Daoy (cell line): ENCODE results near the gene MRPS18B. TPM values are rescaled to one million over a fixed set of nuclear protein-coding genes. Genes with fewer than 3 reads are reported as not detected.

Experiments used
- DNase-seq: peaks from one replicate; pipeline ENCODE4 v3.0.0-alpha.2; 2015; ENCODE audit warnings: low read depth
- total RNA-seq: library from RNA; depleted of rRNA; stranded (reverse); fragments of >200 nt; shearing (Covaris generic); gene quantifications from 2 replicates; pipeline ENCODE4 v1.2.3, GENCODE V29; 2014; rRNA removed

MRPS18B gene
- total RNA-seq: 93.5 and 102 TPM in 2 replicates

- DNase-seq: peak; percentile 99
Measured at GRCh38 chr6:30617565-30618269, at the start of gene MRPS18B. MRPS18B (plus strand) TSS chr6:30617840; CDS start chr6:30617866, 26 bp downstream.

- DNase-seq: no peak
Measured at GRCh38 chr6:30568245-30568644, 49.4 kb upstream of the MRPS18B start.

- DNase-seq: no peak
Measured at GRCh38 chr6:30570263-30570662, 47.4 kb upstream of the MRPS18B start.

DNA sequence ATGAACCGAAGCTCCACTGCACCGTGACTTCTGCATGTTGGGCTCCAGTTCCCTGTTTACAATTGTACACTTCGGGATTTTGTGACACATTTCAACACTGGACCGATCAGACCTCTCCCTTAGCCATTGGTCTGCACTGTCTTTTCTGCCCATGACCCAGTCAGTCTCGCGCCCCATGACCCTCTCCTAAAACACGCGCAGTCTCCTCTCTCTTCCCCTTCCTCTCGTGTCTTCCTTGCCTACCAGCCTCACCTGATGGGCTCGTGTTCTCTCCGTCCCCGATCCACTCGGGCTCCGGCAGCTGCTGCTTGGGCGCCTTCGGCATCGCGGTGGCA lies 46.9 kb upstream of the MRPS18B start:
- DNase-seq: no peak

DNA sequence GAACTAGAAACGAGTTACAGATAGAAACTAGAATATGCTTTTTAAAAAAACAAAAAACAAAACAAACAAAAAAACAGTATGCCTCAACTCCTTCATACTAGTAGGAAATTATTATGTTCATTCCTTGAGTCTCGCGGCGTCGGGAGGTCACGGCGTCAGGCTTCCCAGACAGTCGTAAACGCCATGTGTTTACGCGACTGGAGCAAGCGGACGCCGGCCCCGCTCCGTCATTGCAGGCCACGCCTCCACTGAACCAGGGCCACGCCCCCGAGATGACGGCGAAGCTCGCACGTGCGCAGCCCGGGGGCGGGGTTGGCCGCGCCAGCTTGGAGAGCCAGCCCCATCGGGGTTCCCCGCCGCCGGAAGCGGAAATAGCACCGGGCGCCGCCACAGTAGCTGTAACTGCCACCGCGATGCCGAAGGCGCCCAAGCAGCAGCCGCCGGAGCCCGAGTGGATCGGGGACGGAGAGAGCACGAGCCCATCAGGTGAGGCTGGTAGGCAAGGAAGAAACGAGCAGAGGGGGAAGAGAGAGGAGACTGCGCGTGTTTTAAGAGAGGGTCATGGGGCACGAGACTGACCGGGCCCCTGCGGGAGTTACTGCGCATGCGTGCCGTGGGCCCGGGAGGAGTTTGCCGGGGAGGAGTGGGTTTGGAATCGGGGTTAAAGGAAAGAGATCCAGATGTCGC lies 46.4 kb upstream of the MRPS18B start, which contains the start of gene ABCF1:
Gene ABCF1 (plus strand): TSS at position 368 of the 687 bp plus-strand sequence. CDS start 46 bp downstream, at position 414.
- peak; percentile 99 for DNase-seq

- no peak for DNase-seq
Measured at GRCh38 chr6:30571762-30572082, 45.9 kb upstream of the MRPS18B start.

DNA sequence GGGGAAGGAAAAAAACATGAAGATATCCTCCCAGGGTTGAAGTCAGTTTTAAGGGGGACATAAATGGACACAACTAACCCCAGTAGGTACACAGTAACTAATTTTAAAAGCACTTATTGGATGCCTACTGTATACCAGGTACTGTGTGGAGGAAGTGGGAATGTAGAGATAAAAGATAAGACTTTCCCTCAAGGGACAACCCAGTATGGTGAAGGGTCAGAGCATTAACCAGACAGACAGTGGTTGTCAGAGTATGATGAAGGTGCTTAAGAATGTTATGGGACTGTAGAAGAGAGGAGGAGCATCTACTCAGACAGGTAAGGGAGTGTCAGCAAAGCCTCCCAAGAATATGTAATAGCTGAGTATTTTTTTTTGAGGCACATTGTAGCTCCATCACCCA lies 45.5 kb upstream of the MRPS18B start:
- DNase-seq: no peak

DNA sequence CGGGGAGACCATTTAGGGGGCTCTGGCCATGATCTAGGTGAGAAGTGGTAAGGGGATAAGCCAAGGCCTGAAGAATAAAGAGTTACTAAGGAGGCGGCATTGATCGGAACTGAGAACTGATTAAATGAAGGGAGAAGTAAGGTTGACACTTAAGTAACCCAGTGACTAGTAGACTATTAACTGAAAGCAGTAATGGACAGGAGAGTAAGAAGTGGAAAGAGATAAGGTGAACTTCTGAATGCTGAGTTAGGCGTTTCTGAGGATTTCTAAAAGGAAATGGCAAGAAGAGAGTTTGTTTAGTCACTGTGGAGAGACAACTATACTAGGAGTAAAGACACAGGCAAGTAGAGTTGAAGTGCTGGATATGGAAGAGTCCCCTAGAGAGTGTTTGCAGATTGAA lies 44.5 kb upstream of the MRPS18B start:
- DNase-seq: no peak

DNA sequence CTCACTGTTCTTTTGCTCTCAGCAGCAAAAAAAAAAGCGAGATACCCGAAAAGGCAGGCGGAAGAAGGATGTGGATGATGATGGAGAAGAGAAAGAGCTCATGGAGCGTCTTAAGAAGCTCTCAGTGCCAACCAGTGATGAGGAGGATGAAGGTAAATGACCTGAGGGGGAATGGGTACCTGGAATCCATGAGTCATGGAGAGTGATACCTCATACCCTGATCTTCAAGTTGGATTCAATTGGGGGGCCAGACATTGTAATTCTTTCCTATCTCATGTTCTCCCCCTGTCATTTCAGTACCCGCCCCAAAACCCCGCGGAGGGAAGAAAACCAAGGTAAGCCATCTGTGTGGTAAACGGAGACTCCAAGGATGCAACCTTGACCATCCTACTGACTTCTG lies 39.6 kb upstream of the MRPS18B start:
- DNase-seq: no peak

GRCh38 chr6:30583921-30584320 lies 33.7 kb upstream of the MRPS18B start:
- DNase-seq: no peak

GRCh38 chr6:30589754-30590358 lies 27.8 kb upstream of the MRPS18B start:
- DNase-seq: no peak

DNA sequence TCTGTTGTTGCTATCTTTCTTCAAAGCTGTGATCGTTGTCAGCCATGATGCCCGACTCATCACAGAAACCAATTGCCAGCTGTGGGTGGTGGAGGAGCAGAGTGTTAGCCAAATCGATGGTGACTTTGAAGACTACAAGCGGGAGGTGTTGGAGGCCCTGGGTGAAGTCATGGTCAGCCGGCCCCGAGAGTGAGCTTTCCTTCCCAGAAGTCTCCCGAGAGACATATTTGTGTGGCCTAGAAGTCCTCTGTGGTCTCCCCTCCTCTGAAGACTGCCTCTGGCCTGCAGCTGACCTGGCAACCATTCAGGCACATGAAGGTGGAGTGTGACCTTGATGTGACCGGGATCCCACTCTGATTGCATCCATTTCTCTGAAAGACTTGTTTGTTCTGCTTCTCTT lies 27.1 kb upstream of the MRPS18B start:
- no peak for DNase-seq

DNA sequence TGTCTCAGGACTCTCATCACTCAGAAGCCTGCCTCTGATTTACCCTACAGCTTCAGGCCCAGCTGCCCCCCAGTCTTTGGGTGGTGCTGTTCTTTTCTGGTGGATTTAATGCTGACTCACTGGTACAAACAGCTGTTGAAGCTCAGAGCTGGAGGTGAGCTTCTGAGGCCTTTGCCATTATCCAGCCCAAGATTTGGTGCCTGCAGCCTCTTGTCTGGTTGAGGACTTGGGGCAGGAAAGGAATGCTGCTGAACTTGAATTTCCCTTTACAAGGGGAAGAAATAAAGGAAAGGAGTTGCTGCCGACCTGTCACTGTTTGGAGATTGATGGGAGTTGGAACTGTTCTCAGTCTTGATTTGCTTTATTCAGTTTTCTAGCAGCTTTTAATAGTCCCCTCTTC lies 26.6 kb upstream of the MRPS18B start:
- no peak for DNase-seq

DNA sequence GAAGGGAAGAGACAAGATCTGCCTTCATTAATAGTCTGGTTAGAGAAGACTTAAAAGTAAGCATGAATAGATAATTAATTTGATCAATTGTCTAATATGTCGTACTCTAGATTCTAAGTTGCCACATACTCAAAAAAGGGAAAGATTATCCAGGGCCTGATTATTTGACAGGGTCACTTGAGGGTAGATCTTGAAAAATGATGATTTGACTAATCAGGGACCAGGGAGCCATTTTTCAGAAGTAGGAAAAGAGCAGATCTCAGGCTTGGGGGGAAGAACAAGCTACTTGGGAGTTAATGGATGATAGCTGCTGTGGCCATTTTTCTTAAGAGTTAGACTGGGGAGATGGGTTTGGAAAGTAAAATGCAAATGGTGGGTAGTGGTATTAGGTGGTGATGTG lies 25.4 kb upstream of the MRPS18B start:
- no peak for DNase-seq

DNA sequence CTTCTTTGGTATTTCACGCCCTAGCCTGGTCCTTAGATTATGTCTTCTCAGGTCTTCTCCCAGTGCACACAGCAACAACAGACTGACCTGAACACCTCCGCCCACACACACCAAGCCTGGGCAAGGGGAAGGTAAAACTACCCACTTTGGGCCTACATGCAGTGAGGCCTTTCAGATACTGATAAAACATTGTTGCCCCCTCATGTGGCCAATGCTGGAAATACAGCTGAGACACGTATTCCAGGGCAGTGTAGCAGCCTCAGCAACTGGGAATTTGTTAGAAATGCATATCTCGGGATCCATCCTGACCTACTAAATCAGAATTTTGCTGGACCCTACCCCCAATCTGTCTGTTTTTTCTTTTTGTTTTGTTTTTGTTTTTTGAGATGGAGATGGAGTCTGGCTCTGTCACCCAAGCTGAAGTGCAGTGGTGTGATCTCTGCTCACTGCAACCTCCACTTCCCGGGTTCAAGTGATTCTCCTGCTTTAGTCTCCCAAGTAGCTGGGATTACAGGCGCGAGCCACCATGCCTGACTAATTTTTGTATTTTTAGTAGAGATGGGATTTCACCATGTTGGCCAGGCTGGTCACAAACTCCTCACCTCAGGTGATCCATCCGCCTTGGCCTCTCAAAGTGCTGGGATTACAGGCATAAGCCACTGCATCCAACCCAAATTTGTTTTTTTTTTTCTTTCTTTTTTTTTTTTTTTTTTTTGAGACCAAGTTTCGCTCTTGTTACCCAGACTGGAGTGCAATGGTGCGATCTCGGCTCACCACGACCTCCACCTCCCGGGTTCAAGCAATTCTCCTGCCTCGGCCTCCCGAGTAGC lies 20.1 kb upstream of the MRPS18B start:
- peak; percentile 80 for DNase-seq

- no peak for DNase-seq
Measured at GRCh38 chr6:30598912-30599624, 18.6 kb upstream of the MRPS18B start.

GRCh38 chr6:30599625-30600324 lies 17.9 kb upstream of the MRPS18B start:
- no peak for DNase-seq

- no peak for DNase-seq
Measured at GRCh38 chr6:30600451-30600961, 17.1 kb upstream of the MRPS18B start.

DNA sequence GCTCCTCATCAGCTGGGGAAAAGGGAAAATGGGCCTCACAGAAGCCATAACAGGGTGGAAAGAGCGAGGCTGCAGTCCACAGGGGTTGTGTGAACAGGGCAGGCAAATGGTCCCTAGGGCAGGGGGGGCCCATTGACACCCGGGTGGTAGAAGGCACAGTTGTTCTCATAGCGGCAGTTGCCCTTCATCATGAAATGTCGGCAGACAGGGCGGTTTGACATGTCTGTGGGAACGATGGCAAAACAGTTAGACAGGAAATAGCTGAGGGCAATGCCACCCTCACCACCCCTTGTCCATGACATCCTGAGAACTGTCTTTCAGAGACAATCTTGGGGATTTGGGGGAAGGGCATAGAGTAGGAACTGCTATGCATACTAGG lies 16.2 kb upstream of the MRPS18B start:
- no peak for DNase-seq

- no peak for DNase-seq
Measured at GRCh38 chr6:30601815-30602641, 15.6 kb upstream of the MRPS18B start.
